AG04449 (cell line): ENCODE data around the gene SOX18.

ENCODE experiments used
- CTCF ChIA-PET: fragments of 350-600 bp; formaldehyde crosslinking; extraction: SDS; loops from one replicate; lab custom pipeline; 2021; ENCODE audit warnings: antibody characterized with exemption; lab: Yijun Ruan, JAX
- POLR2A ChIA-PET: fragments of 400-600, 350-600 bp; formaldehyde crosslinking; extraction: SDS; loops from one replicate; lab custom pipeline; 2020; ENCODE audit warnings: antibody characterized with exemption, inconsistent platforms; lab: Yijun Ruan, JAX
- DNase-seq: peaks from one replicate; pipeline ENCODE4 v3.0.0-alpha.2; 2010; ENCODE audit warnings: low read depth, low spot score
- H3K4me3 ChIP-seq: 2 replicates; pipeline ENCODE4 v1.5.1; 2011; ENCODE audit warnings: low read depth, mild to moderate bottlenecking, control low read depth, low read length
- TF ChIP-seq, protein P1 (sequence below): IDR thresholded peaks from one replicate; pipeline ENCODE4 v1.5.1; 2011; ENCODE audit warnings: mild to moderate bottlenecking, moderate library complexity, low read length, control low read depth, inconsistent platforms; ENCODE audit not compliant: insufficient read depth; ENCODE audit errors: missing control alignments

SOX18 gene

DNA sequence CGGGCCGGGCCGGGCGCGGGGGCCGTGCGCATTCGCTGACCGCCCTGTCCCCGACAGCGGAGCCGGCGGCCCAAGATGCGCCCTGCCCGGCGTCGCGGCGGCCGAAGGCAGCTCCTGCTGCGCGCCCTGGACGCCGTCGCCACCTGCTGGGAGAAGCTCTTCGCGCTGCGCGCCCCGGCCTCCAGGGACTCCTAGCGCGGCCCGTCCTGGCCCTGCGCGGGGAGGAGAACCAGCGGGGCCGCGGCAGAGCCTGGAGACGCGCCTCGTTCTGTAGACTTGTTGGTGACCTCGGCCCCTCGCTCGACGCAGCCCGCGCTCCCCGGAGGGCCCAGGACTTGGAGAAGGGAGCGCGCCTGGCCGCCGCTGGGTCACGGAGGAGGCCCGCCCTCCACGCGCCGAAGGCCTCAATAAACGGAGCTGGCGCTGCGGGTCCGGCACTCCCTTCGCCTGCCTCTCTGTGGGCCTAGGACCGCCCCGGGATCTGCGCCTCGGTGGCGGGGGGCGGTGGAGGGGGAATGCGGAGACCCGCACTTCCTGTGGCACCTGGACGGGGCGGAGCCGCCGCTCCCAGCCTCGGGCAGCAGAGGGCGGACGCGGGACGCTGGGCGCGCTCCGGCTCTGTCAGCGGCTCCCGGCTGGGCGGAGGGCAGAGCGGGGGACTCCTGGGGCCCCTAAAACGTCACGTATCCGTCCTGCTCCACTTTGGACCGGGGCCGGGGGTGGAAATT, 10.7 kb downstream of the SOX18 start:
- TF ChIP-seq, protein P1, sequence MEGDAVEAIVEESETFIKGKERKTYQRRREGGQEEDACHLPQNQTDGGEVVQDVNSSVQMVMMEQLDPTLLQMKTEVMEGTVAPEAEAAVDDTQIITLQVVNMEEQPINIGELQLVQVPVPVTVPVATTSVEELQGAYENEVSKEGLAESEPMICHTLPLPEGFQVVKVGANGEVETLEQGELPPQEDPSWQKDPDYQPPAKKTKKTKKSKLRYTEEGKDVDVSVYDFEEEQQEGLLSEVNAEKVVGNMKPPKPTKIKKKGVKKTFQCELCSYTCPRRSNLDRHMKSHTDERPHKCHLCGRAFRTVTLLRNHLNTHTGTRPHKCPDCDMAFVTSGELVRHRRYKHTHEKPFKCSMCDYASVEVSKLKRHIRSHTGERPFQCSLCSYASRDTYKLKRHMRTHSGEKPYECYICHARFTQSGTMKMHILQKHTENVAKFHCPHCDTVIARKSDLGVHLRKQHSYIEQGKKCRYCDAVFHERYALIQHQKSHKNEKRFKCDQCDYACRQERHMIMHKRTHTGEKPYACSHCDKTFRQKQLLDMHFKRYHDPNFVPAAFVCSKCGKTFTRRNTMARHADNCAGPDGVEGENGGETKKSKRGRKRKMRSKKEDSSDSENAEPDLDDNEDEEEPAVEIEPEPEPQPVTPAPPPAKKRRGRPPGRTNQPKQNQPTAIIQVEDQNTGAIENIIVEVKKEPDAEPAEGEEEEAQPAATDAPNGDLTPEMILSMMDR, result peak; percentile 80
- DNase-seq, result no peak
- ChIA-PET POLR2A (interaction anchor here (0.8 kb wide), 1 partner anchor 933 kb away, joined by 3 read pairs; no protein-coding TSS in a partner anchor), CTCF (interaction anchor here (0.7 to 5.9 kb wide), 26 partner anchors 8 to 499 kb away, joined by 3 to 69 read pairs (median 4); partner anchors contain the start of genes LKAAEAR1 and TCEA2)
- H3K4me3 ChIP-seq, result peak overlapping the region; percentile 40

DNA sequence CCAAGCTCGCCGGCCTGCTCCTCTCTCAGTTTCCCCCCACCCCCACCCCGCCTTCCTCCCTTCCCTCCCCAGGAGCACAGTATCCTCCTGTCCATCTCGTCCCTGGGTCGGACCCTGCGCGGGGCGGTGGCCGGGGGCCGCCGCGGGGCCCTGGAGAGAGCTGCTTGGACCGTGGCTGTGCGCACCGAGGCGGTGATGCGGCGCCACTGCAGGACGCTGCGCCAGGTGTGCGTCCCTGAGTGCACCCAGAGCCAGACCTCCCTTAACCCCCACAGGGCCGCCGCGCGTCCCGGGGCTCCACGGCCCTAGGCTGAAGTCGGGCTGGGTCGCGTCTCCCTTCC, 11.2 kb downstream of the SOX18 start:
- CTCF ChIA-PET, result interaction anchor here (0.7 to 5.9 kb wide), 23 partner anchors 7 to 499 kb away, joined by 3 to 69 read pairs (median 4); partner anchors contain the start of genes LKAAEAR1 and TCEA2
- TF ChIP-seq, protein P1, result no peak
- H3K4me3 ChIP-seq, result no peak overlapping the region

DNA sequence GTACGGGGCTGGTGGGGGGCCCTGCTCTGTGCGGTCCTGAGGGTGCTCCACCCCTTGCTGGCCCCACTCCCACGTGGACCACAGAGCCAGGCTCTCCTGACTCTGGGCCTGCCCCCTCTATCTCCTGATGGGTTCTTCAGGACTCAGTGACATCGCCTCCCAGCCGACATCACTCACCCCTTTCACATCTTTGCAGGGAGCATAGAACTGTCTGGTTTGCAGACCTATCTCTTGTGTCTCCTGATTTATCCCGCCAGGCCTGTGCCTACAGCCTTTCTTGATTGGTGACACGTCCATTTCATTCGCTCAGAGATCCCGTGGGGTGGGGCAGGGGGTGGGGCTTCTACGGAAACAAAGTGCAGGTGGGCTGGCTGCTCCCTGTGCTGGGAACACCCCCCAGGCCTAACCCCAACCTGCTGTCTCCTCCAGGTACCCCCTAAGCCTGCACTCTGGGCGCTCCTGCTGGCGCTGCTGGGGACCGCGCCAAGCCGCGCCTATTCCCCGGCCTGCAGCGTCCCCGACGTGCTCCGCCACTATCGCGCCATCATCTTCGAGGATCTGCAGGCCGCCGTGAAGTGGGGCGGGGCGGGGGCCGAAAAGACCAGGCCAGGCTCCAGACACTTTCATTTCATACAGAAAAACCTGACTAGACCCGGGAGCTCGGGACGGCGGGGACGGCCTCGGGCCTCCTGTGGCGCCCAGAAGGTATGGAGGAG, 11.8 kb downstream of the SOX18 start:
- DNase-seq, result no peak
- ChIA-PET CTCF (interaction anchor here (0.8 to 5.9 kb wide), 16 partner anchors 7 to 498 kb away, joined by 3 to 69 read pairs (median 6); partner anchors contain the start of genes PRPF6 and TCEA2), POLR2A (no interaction called here)
- H3K4me3 ChIP-seq, result no peak overlapping the region
- TF ChIP-seq, protein P1, result no peak

More for the DNA sequence above, 11.2 kb downstream of the SOX18 start:
- no peak for DNase-seq
- POLR2A ChIA-PET, result interaction anchor here (0.8 kb wide), 1 partner anchor 932 kb away, joined by 3 read pairs; no protein-coding TSS in a partner anchor

DNA sequence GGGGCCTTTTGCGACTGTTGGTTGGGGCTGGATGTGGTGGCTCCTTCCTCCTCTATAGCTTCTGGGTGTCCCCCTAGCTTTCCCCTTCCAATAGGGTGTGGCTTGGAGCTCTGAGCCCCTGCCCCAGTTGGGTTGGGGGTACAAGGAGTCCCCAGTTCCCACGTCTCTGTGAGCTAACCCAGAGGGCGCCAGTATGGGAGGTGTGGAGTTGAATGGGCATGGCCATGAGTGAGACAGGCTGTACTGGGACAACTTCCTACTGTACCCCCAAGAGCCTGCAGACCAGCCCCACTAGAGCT, 12.3 kb downstream of the SOX18 start:
- no peak overlapping the region for H3K4me3 ChIP-seq
- ChIA-PET POLR2A (interaction anchor here (1.1 kb wide), 1 partner anchor 26 kb away, joined by 3 read pairs; the partner anchor contains the start of gene TCEA2), CTCF (interaction anchor here (1.2 to 5.9 kb wide), 4 partner anchors 20 to 84 kb away, joined by 3 to 69 read pairs (median 6); partner anchors contain the start of gene PRPF6)
- DNase-seq, result no peak
- TF ChIP-seq, protein P1, result no peak

DNA sequence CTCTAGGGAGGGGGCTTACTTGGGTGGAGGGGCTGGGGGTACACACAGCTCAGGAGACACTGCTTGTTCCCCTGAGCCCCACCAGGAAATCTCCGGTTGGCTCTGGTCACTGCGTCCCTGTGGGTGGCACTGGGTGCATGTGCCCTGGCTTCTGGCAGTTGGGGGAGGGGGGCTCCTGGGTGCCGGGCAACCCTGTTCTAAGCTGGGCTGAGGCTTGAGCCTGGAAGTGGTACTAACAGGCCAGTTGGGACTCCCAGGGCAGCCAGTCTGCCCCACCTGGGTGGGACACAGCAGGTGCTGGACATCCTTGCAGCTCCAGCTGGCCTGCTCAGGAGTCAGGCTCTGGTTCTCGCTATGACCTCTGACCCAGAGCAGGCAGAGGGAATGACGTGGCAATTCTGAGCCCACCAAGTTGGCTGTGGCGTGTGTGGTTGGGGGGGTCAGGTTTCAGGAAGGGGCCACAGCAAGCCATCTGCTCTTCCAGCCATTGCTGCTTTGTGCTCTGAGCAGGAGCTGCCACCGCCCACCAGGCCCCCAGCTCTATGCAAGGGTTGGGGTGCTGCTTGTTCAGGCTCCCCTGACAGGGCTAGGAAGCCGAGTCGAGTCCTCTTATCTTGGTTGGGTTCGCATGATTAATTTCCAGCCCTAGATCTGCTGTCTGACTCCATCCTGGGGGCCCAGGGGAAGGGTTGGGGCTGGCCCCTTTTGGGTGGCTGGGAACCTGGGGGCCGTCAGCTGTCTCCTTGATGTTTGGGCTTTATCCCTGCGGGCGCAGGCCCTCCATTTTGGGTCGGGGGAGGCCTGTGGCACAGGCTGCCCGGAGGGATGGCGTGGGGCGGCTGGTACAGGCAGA, 12.9 kb downstream of the SOX18 start:
- no peak for DNase-seq
- H3K4me3 ChIP-seq, result no peak overlapping the region
- ChIA-PET CTCF (interaction anchor here (0.9 to 5.9 kb wide), 4 partner anchors 21 to 84 kb away, joined by 3 to 69 read pairs (median 6); partner anchors contain the start of gene PRPF6), POLR2A (interaction anchor here (1.1 kb wide), 1 partner anchor 26 kb away, joined by 3 read pairs; the partner anchor contains the start of gene TCEA2)
- TF ChIP-seq, protein P1, result no peak
